Endothelial cell of umbilical vein (primary cell): Measurements from ENCODE around the gene S100A9. TPM values are rescaled to one million over a fixed set of nuclear protein-coding genes. Genes with fewer than 3 reads are reported as not detected.

Experiments used
- BruUV-seq: library from RNA; stranded (reverse); fragments of 400-500 nt; replicated peaks from 2 replicates; lab custom pipeline; 2021; lab: Mats Ljungman, UMichigan
- CTCF ChIA-PET: fragments of 300-600, 350-600 bp; sonication (Branson Sonifier 250); formaldehyde crosslinking; loops from one replicate; lab custom pipeline; 2021; ENCODE audit warnings: antibody characterized with exemption, inconsistent platforms; lab: Charles Lee
- POLR2A ChIA-PET: fragments of 300-600, 350-600 bp; sonication (Branson Sonifier 250); formaldehyde crosslinking; loops from one replicate; lab custom pipeline; 2021; ENCODE audit warnings: antibody characterized with exemption, inconsistent platforms; lab: Charles Lee
- DNase-seq: peaks from one replicate; pipeline ENCODE4 v3.0.0-alpha.2; 2011; ENCODE audit warnings: low read depth, low spot score
- FAIRE-seq: peaks from 2 replicates; lab custom pipeline; 2011; peaks lifted over from hg19 to GRCh38; lab: Jason Lieb, UNC
- H2AFZ ChIP-seq: 2 replicates; pipeline ENCODE4 v1.6.0; 2012; ENCODE audit warnings: low read depth, low read length, control low read depth, inconsistent platforms
- H3K27ac ChIP-seq: 2 replicates; pipeline ENCODE4 v1.5.1; 2011; ENCODE audit warnings: low read depth, mild to moderate bottlenecking, control low read depth, low read length, moderate library complexity; ENCODE audit not compliant: insufficient read depth
- H3K27me3 ChIP-seq, 2 experiments: 2 replicates each; pipeline versions ENCODE4 v1.6.0 to v1.6.1; 2011; ENCODE audit warnings: low read length in 2 of 2, mixed read lengths in 1 of 2; ENCODE audit not compliant: control insufficient read depth in 2 of 2, insufficient read depth in 2 of 2
- H3K36me3 ChIP-seq, 2 experiments: 2 replicates in 1 of 2; 3 replicates in 1 of 2; pipeline ENCODE4 v1.5.1; 2011; ENCODE audit warnings: low read length in 2 of 2, mild to moderate bottlenecking in 1 of 2, moderate library complexity in 1 of 2; ENCODE audit not compliant: control insufficient read depth in 2 of 2, insufficient read depth in 2 of 2; ENCODE audit errors: extremely low read depth in 1 of 2
- H3K4me1 ChIP-seq: 3 replicates; pipeline ENCODE4 v1.5.1; 2011; ENCODE audit warnings: mild to moderate bottlenecking, low read length; ENCODE audit not compliant: control insufficient read depth, insufficient read depth; ENCODE audit errors: extremely low read depth
- H3K4me2 ChIP-seq: 2 replicates; pipeline ENCODE4 v1.6.1; 2011; ENCODE audit warnings: low read length, control low read depth, mixed read lengths; ENCODE audit not compliant: insufficient read depth
- H3K4me3 ChIP-seq, 3 experiments: fragments of 200-600 bp in 1 of 3; sonication (generic), shearing (Covaris generic) in 1 of 3; replicated peaks in 1 of 3; 2 replicates each; pipeline ENCODE4 v1.5.1; 2011 to 2016; ENCODE audit warnings: control low read depth in 3 of 3, low read length in 3 of 3, mild to moderate bottlenecking in 2 of 3, inconsistent platforms in 1 of 3, low read depth in 1 of 3, moderate library complexity in 1 of 3; ENCODE audit not compliant: insufficient read depth in 1 of 3
- H3K79me2 ChIP-seq: 2 replicates; pipeline ENCODE4 v1.6.0; 2012; ENCODE audit warnings: low read length, inconsistent platforms; ENCODE audit not compliant: control insufficient read depth, insufficient read depth
- H3K9ac ChIP-seq: replicated peaks from 2 replicates; pipeline ENCODE3; 2011; ENCODE audit warnings: low read length, control low read depth; ENCODE audit not compliant: insufficient read depth; ENCODE audit errors: extremely low read depth
- H3K9me1 ChIP-seq: replicated peaks from 3 replicates; pipeline ENCODE4 v1.6.0; 2011; ENCODE audit warnings: mild to moderate bottlenecking, low read length; ENCODE audit not compliant: control insufficient read depth, insufficient read depth; ENCODE audit errors: extremely low read depth
- H3K9me3 ChIP-seq: replicated peaks from 2 replicates; pipeline ENCODE4 v1.5.1; 2012; ENCODE audit warnings: low read length, inconsistent platforms; ENCODE audit not compliant: control insufficient read depth, insufficient read depth
- H4K20me1 ChIP-seq: replicated peaks from 2 replicates; pipeline ENCODE3; 2011; ENCODE audit warnings: mild to moderate bottlenecking, low read length; ENCODE audit not compliant: control insufficient read depth, insufficient read depth; ENCODE audit errors: extremely low read depth
- EZH2 ChIP-seq: IDR thresholded peaks from 2 replicates; pipeline ENCODE4 v1.6.1; 2012; ENCODE audit warnings: borderline replicate concordance, low read depth, mild to moderate bottlenecking, moderate library complexity, low read length, inconsistent platforms; ENCODE audit not compliant: severe bottlenecking
- FOS ChIP-seq: IDR thresholded peaks from 2 replicates; pipeline ENCODE4 v1.6.1; 2011; ENCODE audit warnings: mild to moderate bottlenecking, low read length, moderate library complexity, borderline replicate concordance; ENCODE audit not compliant: insufficient read depth
- GATA2 ChIP-seq: IDR thresholded peaks from 2 replicates; pipeline ENCODE4 v1.7.0; 2011; ENCODE audit warnings: low read depth, mild to moderate bottlenecking, moderate library complexity, mixed read lengths, low read length; ENCODE audit not compliant: insufficient read length, insufficient read depth
- JUN ChIP-seq: IDR thresholded peaks from 2 replicates; pipeline ENCODE4 v1.6.1; 2011; ENCODE audit warnings: borderline replicate concordance, low read depth; ENCODE audit not compliant: insufficient read length, insufficient read depth
- MYC ChIP-seq: IDR thresholded peaks from one replicate; pipeline ENCODE4 v1.6.1; 2011; ENCODE audit warnings: mild to moderate bottlenecking, low read depth, low read length
- POLR2A ChIP-seq: IDR thresholded peaks from 2 replicates; pipeline ENCODE4 v1.6.1; 2012; ENCODE audit warnings: low read depth, mild to moderate bottlenecking, control low read depth, low read length
- POLR2AphosphoS5 ChIP-seq: IDR thresholded peaks from 2 replicates; pipeline ENCODE4 v1.6.1; 2012; ENCODE audit warnings: low read depth, mild to moderate bottlenecking, control low read depth, low read length, moderate library complexity; ENCODE audit not compliant: insufficient read depth
- dilution Hi-C: fragments of 300-500 bp; cut with MboI; formaldehyde crosslinking; loops from one replicate; pipeline ENCODE4 v1.15.0; 2019; ENCODE audit warnings: low sequenced_read_pairs; ENCODE audit not compliant: extremely low pct_ligation_motif_present
- intact Hi-C: fragments of 100-400 bp; cut with micrococcal nuclease; formaldehyde crosslinking; loops from one replicate; pipeline ENCODE4 v1.10.0; 2022
- polyA plus RNA-seq, 4 experiments: library from polyadenylated mRNA; depleted of rRNA in 3 of 4; stranded (reverse) in 3 of 4; unstranded in 1 of 4; fragments of >200 nt; gene quantifications; 2 replicates each; pipeline versions ENCODE4 v1.2.1 to v1.2.3, GENCODE V29; 2011 to 2012; ENCODE audit warnings: missing spikeins in 1 of 4
- total RNA-seq: library from RNA; stranded (reverse); gene quantifications from 2 replicates; pipeline ENCODE4 v1.2.3, GENCODE V29; 2021
- TF ChIP-seq, protein P1 (sequence below), 2 donors: IDR thresholded peaks; 1 replicate in 1 of 2; 2 replicates in 1 of 2; pipeline ENCODE4 v1.5.1; 2011; ENCODE audit warnings: low read length in 2 of 2, mild to moderate bottlenecking in 2 of 2, moderate library complexity in 2 of 2, control low read depth in 1 of 2, inconsistent platforms in 1 of 2, low read depth in 1 of 2; ENCODE audit not compliant: insufficient read depth in 1 of 2; ENCODE audit errors: extremely low read depth in 1 of 2
- TF ChIP-seq, protein P2 (sequence below): IDR thresholded peaks from 2 replicates; pipeline ENCODE4 v1.6.1; 2011; ENCODE audit not compliant: insufficient read depth, insufficient read length

S100A9 gene
- total and polyA plus RNA-seq, 2 donors (not counting 3 experiments of a cell fraction or from before 2014, with no cell fraction given): not detected

DNA sequence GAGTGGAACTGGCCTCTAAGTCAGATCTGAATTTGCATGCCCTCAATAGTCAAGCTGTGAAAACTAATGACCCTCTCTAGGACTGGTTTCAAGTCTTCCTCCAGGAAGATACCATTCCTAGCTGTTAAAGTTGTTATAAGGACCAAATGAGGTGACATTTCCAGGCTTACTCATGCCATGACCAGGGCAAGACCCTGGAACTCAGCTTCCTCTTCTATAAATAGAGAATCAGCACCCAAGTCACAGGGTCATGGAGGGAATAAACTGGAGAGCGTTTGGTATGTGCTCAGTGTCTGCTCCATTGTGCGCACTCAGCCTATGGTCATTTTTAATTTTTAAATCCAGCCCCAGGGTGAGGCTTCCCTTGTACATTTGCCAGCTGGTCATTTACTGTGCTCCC is 2.5 kb downstream of the S100A9 start:
- Histone ChIP-seq H3K9ac (no peak overlapping the region), H3K9me3 (no peaks in the 10 kb centered on the region), H3K4me3 (no peak overlapping the region), H2AFZ (no peak overlapping the region), H3K9me1 (no peaks in the 10 kb centered on the region), H3K27me3 (no peaks in the 10 kb centered on the region), H3K4me1 (no peaks in the 10 kb centered on the region), H3K79me2 (no peaks in the 10 kb centered on the region), H3K36me3 (no peaks in the 10 kb centered on the region), H3K27ac (no peak overlapping the region), H4K20me1 (no peaks in the 10 kb centered on the region), H3K4me2 (no peak overlapping the region)
- intact Hi-C loops: no loop called here
- dilution Hi-C loops: no loop called here
- TF ChIP-seq POLR2A (no peak), POLR2AphosphoS5 (no peak), EZH2 (no peak), FOS (no peak), JUN (no peak), GATA2 (no peak), MYC (no peak)
- TF ChIP-seq, protein P1, sequence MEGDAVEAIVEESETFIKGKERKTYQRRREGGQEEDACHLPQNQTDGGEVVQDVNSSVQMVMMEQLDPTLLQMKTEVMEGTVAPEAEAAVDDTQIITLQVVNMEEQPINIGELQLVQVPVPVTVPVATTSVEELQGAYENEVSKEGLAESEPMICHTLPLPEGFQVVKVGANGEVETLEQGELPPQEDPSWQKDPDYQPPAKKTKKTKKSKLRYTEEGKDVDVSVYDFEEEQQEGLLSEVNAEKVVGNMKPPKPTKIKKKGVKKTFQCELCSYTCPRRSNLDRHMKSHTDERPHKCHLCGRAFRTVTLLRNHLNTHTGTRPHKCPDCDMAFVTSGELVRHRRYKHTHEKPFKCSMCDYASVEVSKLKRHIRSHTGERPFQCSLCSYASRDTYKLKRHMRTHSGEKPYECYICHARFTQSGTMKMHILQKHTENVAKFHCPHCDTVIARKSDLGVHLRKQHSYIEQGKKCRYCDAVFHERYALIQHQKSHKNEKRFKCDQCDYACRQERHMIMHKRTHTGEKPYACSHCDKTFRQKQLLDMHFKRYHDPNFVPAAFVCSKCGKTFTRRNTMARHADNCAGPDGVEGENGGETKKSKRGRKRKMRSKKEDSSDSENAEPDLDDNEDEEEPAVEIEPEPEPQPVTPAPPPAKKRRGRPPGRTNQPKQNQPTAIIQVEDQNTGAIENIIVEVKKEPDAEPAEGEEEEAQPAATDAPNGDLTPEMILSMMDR (IDR thresholded peaks at IDR 0.05; ENCODE audit: extremely low read depth in 1 of 2, insufficient read depth in 1 of 2, low read depth in 1 of 2, low read length in 2 of 2): no peak
- TF ChIP-seq, protein P2, sequence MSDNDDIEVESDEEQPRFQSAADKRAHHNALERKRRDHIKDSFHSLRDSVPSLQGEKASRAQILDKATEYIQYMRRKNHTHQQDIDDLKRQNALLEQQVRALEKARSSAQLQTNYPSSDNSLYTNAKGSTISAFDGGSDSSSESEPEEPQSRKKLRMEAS: no peak
- no peak for FAIRE-seq
- DNase-seq: no peak
- ChIA-PET CTCF (interaction anchor here (0.8 to 13.2 kb wide), 2 partner anchors 133 to 150 kb away, joined by 3 to 331 read pairs; no protein-coding TSS in a partner anchor), POLR2A (no interaction called here)
- BruUV-seq: no TSS peak
